ENCODE data around the gene DMBT1.
"Not testable (repeated sequence)": the region's sequence is repeated elsewhere in the genome, so short reads cannot be mapped to it uniquely, and the experiment has no call there.

Gene DMBT1

DNA sequence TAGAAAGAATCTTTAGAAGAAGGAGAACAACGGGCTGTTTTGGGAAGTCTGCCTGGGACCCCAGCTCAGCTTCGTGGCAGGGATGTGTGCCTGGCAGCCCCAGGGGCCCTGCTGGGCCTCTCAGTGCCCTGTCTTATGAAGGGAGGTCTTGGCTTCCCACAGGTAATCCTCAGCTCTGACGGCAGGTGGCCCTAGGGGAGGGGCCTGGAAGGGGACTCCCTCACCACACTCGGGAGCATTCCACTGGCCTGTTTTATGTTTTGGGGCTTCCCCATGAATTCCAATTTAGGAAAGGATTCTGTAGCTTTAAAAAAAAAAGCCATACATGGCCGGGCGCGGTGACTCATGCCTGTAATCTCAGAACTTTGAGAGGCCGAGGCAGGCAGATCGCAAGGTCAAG, 3.0 kb upstream of the DMBT1 start:
- peaks cover 3% of the 10 kb centered on the region for H3K27me3 Mint-ChIP-seq
- no peaks in the 10 kb centered on the region for H3K36me3 Mint-ChIP-seq (ENCODE audit: low read depth)
- no peak overlapping the region for H3K4me3 Mint-ChIP-seq
- H3K4me1 Mint-ChIP-seq (ENCODE audit: low read depth), result peaks cover 20% of the 10 kb centered on the region
- no peak overlapping the region for H3K27ac Mint-ChIP-seq
- H3K9me3 Mint-ChIP-seq, result no peaks in the 10 kb centered on the region

DNA sequence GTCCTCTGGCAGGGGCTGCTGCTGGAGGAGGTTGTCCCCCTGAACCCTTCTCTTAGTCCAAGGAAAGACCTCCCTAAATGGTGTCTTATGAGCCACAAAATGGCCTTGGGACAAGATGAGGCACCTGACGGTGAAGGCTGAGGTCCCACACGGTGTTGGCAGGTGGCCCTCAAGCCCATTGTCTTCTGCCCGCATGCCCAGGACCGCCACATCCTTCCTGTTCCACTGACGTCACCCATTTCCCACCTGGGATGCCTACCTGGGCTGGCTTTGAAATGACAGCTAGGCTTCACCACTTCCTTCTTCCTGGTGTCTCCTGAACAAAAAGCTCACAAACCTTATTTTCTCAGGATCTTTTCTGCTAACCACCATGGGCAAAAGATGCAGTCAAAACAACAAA, 2.1 kb upstream of the DMBT1 start:
- no peak overlapping the region for H3K27ac Mint-ChIP-seq
- H3K4me1 Mint-ChIP-seq (ENCODE audit: low read depth), result peaks cover 20% of the 10 kb centered on the region
- H3K36me3 Mint-ChIP-seq (ENCODE audit: low read depth), result no peaks in the 10 kb centered on the region
- H3K27me3 Mint-ChIP-seq, result peaks cover 3% of the 10 kb centered on the region
- H3K9me3 Mint-ChIP-seq, result no peaks in the 10 kb centered on the region
- no peak overlapping the region for H3K4me3 Mint-ChIP-seq

DNA sequence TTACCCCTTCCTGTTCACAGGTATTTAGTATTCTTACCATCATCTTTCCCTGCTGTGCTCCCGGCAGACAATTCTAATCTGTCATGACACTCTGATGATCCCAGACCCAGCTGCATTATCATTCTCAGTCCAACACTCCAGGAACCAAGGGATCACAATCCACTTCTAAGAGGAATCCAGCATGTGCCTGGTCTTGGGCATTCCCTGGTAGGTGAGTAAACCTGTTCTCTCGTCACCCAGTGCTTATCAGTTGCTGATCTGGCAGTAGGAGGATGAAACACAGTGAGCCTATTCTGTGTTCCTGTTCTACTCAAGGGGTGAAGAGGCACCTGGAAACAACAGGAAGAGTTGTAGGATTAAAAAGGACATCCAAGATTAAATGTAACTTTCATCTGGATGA, 1.3 kb upstream of the DMBT1 start:
- Mint-ChIP-seq H3K27me3 (peaks cover 3% of the 10 kb centered on the region), H3K9me3 (no peaks in the 10 kb centered on the region), H3K27ac (no peak overlapping the region), H3K36me3 (ENCODE audit: low read depth) (no peaks in the 10 kb centered on the region), H3K4me1 (ENCODE audit: low read depth) (peaks cover 20% of the 10 kb centered on the region), H3K4me3 (no peak overlapping the region)

DNA sequence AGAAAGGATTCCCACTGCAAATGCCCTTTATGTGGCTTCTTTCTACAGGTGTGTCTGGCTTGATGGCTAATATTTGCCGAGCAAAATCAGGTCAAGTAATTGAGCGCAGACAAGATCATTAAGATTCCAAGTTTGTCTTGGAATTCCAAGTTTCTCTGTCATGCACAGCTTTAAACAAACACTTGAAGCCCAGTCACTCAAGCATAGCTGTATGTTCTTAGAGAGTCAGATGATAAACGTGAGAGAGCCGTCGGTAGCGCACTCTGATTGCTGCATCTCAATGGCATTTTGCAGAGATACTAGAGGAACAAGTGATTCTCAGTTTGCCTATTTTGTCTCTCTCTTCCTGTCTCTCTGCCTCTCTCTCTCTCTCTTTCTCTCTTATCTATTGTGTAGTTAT, 658 bp downstream of the DMBT1 start:
- Mint-ChIP-seq H3K4me1 (ENCODE audit: low read depth) (peaks cover 20% of the 10 kb centered on the region), H3K27ac (no peak overlapping the region)

DNA sequence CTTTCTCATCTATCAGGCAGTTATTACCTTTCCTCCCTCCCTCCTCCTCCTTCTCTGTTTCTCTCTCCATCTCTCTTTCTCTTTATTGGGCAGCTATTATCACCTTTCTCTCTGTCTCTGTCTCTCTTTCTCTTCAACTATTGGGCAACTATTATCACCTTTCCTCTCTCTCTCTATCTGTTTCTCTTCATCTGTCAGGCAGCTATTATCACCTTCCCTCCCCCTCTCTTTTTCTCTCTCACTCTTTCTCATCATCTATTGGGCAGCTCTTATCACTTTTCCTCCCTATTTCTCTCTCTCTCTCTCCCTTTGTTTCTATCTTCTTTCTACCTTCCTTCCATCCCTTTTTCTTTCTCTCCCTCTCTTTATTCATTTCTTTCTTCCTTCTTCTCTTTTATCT, 1.2 kb downstream of the DMBT1 start:
- Mint-ChIP-seq H3K27me3 (peaks cover 8% of the 10 kb centered on the region), H3K36me3 (ENCODE audit: low read depth) (no peaks in the 10 kb centered on the region), H3K9me3 (no peaks in the 10 kb centered on the region), H3K4me1 (ENCODE audit: low read depth) (peaks cover 20% of the 10 kb centered on the region), H3K4me3 (no peak overlapping the region), H3K27ac (no peak overlapping the region)

More for the DNA sequence above, 658 bp downstream of the DMBT1 start:
- Mint-ChIP-seq H3K27me3 (peaks cover 8% of the 10 kb centered on the region), H3K9me3 (no peaks in the 10 kb centered on the region), H3K36me3 (ENCODE audit: low read depth) (no peaks in the 10 kb centered on the region), H3K4me3 (no peak overlapping the region)

DNA sequence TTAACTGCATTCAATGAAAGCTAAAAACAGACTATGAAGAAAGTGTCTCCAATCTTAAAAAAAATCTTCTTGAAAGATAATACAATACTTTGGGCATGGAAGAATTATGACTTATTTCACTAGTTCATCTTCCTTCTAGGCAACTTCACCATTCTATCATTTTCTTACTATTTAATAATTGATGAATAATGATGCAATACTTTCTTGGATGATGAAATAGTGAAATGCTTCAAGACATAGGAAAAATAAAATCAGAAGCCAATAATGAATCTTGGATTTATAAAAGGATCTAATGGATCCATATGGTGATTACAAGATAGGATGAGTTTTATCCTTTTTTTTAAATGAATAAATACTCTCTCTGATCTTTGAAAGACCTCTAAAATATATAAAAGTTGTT, 4.4 kb downstream of the DMBT1 start:
- H3K4me3 Mint-ChIP-seq, result no peak overlapping the region
- peaks cover 24% of the 10 kb centered on the region for H3K27me3 Mint-ChIP-seq
- no peaks in the 10 kb centered on the region for H3K4me1 Mint-ChIP-seq (ENCODE audit: low read depth)
- H3K9me3 Mint-ChIP-seq, result no peaks in the 10 kb centered on the region
- H3K36me3 Mint-ChIP-seq (ENCODE audit: low read depth), result no peaks in the 10 kb centered on the region
- H3K27ac Mint-ChIP-seq, result no peak overlapping the region

DNA sequence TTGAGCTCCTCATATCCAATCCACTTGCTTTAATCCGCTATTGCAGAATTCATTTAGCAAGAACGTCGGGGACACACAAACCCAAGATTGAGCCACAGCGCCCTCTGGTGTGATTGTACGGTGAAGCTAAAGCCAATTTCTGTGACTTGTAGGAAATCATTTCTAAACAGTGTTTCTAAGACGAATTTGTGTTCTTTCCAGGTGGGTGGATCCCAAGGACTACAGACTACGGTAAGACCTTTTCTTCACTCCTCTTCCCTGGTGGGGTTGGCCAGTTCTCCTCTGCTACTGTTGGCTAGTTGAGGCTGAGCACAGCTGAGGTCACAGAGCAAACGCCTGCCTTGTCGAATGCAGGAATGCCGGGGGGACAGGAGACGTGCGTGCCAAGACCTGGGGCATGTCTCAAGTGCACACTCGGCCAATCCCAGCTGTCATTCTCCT, 5.2 kb downstream of the DMBT1 start:
- H3K4me1 Mint-ChIP-seq (ENCODE audit: low read depth), result no peaks in the 10 kb centered on the region
- no peaks in the 10 kb centered on the region for H3K9me3 Mint-ChIP-seq
- H3K27ac Mint-ChIP-seq, result no peak overlapping the region
- H3K4me3 Mint-ChIP-seq, result no peak overlapping the region
- H3K27me3 Mint-ChIP-seq, result peaks cover 24% of the 10 kb centered on the region
- H3K36me3 Mint-ChIP-seq (ENCODE audit: low read depth), result no peaks in the 10 kb centered on the region

DNA sequence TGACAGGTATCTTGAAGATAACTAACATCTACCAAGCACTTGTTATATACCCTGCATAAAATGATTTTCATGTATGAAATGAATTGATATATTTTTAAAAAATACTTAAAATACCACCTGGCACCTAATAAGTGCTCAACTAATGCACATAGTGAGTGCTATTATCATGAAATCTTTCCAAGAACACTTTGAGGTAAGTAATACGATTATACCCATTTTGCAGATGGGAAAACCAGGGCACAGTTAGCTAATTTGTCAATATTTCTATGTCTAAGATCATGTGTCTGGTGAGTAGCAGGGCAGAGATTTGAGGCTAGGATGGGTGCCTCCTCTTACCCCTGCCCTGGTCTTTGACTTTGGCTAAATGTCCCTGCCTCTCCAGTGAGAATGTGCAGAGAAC, 6.1 kb downstream of the DMBT1 start:
- Mint-ChIP-seq H3K36me3 (ENCODE audit: low read depth) (no peaks in the 10 kb centered on the region), H3K27ac (no peak overlapping the region), H3K4me3 (no peak overlapping the region), H3K4me1 (ENCODE audit: low read depth) (no peaks in the 10 kb centered on the region), H3K27me3 (peaks cover 24% of the 10 kb centered on the region), H3K9me3 (no peaks in the 10 kb centered on the region)

DNA sequence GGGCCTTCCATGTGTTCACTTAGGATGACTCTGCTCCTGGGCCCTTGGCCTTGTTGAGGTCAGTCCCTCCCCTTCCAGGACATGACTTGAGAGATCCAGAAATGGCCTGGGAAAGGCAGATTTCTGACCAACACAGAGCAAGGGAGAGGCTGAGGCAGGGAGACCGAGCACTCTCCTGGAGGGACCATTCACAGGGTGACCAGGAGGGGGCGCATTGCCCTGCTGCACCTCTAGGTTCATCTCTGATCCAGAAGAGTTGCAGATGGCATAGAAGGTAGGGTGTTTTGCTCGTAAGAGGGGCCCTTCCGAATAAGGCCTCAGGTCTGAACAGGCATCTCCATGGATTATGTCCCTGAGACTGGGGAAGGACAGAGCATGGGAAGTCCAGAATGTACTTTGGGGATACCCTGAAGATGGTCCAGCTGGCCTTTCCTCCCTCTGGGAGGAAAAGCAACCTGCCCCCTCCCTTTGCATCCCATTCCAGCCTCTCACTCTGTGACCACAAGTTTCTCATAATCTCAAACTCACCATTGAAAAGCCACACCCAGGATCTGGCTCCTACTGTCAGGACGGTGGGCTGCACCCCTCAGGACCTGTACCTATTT, 6.6 kb downstream of the DMBT1 start:
- Mint-ChIP-seq H3K4me1 (ENCODE audit: low read depth) (no peaks in the 10 kb centered on the region), H3K27ac (no peak overlapping the region), H3K27me3 (peaks cover 23% of the 10 kb centered on the region), H3K36me3 (ENCODE audit: low read depth) (no peaks in the 10 kb centered on the region), H3K4me3 (no peak overlapping the region), H3K9me3 (no peaks in the 10 kb centered on the region)

DNA sequence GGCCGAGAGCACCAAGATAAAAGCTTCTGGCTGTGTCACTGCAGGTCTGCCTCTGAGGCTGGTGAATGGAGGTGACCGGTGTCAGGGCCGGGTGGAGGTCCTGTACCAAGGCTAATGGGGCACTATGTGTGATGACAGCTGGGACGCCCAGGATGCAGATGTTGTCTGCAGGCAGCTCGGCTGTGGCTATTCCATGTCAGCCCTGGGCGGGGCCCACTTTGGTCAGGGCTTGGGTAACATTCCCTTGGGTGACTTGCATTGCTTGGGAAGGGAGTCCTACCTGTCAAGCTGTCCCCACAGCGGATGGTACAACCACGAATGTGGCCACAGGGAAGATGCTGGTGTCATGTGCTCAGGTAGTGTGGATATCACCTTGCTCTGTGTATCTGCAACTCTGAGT, 8.0 kb downstream of the DMBT1 start:
- H3K4me1 Mint-ChIP-seq (ENCODE audit: low read depth), result no peaks in the 10 kb centered on the region
- no peak overlapping the region for H3K4me3 Mint-ChIP-seq
- H3K36me3 Mint-ChIP-seq (ENCODE audit: low read depth), result no peaks in the 10 kb centered on the region
- H3K27ac Mint-ChIP-seq, result no peak overlapping the region
- H3K27me3 Mint-ChIP-seq, result peaks cover 23% of the 10 kb centered on the region
- no peaks in the 10 kb centered on the region for H3K9me3 Mint-ChIP-seq

DNA sequence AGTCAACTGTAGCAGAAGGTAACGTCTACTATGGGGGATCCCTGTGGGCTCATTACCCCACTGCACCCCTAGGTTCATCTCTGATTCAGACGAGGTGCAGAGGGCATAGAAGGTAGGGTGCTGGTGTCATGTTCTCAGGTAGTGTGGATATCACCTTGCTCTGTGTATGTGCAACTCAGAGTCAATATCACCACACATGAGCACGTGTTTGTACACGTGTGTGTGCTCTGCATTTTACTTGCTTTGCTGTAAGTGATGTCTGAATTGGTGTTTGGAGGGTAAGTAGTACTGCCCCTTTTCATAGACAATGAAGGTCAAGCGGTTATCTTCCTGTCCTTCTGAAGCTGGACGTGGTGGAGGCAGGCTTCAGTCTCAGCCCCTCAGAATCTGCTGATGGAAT, 10.4 kb downstream of the DMBT1 start:
- Mint-ChIP-seq H3K27me3 (peaks cover 18% of the 10 kb centered on the region), H3K36me3 (ENCODE audit: low read depth) (no peaks in the 10 kb centered on the region)

DNA sequence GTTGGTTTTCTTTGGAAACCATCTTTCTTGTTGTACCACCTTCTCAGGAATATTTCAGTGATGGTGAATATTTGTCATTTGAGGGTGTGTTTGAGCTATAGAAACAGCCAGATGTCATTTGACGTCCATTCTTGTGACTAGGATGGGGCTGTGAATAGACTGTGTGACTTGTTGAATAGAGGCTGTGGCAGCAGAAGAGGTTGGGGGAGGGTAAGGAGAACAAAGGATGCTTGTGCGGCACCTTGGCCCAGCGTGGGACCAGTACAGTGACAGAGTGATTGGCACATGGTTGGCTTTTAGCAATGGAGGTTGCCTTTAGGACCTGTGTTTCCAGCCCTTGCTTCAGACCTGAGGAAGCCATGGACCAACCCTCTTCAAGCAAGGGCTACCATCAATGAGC, 11.3 kb downstream of the DMBT1 start:
- H3K4me1 Mint-ChIP-seq (ENCODE audit: low read depth), result no peaks in the 10 kb centered on the region
- no peak overlapping the region for H3K27ac Mint-ChIP-seq
- no peaks in the 10 kb centered on the region for H3K36me3 Mint-ChIP-seq (ENCODE audit: low read depth)
- H3K27me3 Mint-ChIP-seq, result peaks cover 18% of the 10 kb centered on the region
- peaks cover 7% of the 10 kb centered on the region for H3K9me3 Mint-ChIP-seq
- H3K4me3 Mint-ChIP-seq, result no peak overlapping the region

More for the DNA sequence above, 10.4 kb downstream of the DMBT1 start:
- H3K27ac Mint-ChIP-seq, result no peak overlapping the region
- H3K4me1 Mint-ChIP-seq (ENCODE audit: low read depth), result no peaks in the 10 kb centered on the region
- H3K4me3 Mint-ChIP-seq, result no peak overlapping the region
- peaks cover 7% of the 10 kb centered on the region for H3K9me3 Mint-ChIP-seq

DNA sequence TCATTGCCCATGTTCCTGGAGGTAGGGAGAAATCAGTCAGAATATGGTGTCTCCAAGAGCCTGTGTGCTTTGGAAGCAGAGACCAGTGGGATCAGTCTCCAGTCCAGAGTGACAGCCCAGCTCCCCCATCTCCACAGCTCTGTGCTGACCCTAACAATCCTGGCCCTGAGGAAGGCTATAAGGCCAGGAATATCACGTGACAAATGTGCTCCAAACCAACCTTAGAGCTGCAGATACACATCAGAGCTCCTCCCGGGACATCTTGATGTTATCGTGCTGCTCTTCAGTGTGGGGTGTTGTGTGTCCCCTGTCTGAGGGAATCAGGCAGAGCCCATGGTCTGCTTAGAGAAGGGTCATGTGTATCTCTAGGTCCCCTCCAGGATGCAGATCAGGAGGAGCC, 15.2 kb downstream of the DMBT1 start:
- Mint-ChIP-seq H3K36me3 (ENCODE audit: low read depth) (no peaks in the 10 kb centered on the region), H3K4me3 (no peak overlapping the region), H3K27ac (no peak overlapping the region), H3K27me3 (peaks cover 3% of the 10 kb centered on the region), H3K9me3 (peaks cover 7% of the 10 kb centered on the region), H3K4me1 (ENCODE audit: low read depth) (no peaks in the 10 kb centered on the region)

DNA sequence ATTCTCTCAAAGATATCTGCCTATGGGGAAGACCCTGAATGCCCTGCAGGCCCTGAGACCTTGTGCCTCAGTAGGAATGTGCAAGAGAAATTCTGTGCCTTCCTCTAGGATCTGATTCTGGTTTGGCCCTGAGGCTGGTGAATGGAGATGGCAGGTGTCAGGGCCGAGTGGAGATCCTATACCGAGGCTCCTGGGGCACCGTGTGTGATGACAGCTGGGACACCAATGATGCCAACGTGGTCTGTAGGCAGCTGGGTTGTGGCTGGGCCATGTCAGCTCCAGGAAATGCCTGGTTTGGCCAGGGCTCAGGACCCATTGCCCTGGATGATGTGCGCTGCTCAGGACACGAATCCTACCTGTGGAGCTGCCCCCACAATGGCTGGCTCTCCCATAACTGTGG, 15.7 kb downstream of the DMBT1 start:
- Mint-ChIP-seq H3K27me3 (peaks cover 3% of the 10 kb centered on the region), H3K4me1 (ENCODE audit: low read depth) (no peaks in the 10 kb centered on the region), H3K36me3 (ENCODE audit: low read depth) (no peaks in the 10 kb centered on the region), H3K27ac (no peak overlapping the region), H3K9me3 (peaks cover 7% of the 10 kb centered on the region), H3K4me3 (no peak overlapping the region)

DNA sequence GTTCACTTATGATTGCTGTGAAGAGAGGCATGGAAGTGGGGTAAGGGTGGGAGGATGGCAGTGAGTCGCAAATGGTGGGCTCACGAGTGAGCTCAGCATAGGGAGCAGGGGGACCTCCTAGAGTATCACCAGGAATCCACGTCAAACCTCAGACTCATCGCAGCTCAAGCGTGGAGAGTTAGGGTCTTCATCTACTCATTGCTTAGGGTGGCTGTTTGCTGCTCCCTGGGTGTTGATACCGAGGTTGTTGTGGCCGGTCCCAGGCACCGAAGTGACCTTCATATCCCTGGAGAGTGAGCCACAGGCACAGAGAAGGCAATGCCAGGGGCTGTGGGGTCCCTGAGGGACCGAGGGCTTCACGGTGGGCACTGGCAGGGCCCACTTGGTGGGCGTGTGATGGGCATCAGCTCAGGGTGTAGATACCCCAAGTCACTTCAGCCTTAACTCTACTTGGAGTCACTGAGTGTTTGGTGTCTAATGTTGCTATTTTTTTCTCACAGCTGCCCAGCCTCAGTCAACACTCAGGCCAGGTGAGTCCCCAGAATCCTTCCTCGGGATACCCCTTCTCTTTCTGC, 16.8 kb downstream of the DMBT1 start:
- no peaks in the 10 kb centered on the region for H3K36me3 Mint-ChIP-seq (ENCODE audit: low read depth)
- H3K9me3 Mint-ChIP-seq, result peaks cover 7% of the 10 kb centered on the region
- H3K4me1 Mint-ChIP-seq (ENCODE audit: low read depth), result no peaks in the 10 kb centered on the region
- H3K27me3 Mint-ChIP-seq, result no peaks in the 10 kb centered on the region
- no peak overlapping the region for H3K27ac Mint-ChIP-seq
- no peak overlapping the region for H3K4me3 Mint-ChIP-seq

DNA sequence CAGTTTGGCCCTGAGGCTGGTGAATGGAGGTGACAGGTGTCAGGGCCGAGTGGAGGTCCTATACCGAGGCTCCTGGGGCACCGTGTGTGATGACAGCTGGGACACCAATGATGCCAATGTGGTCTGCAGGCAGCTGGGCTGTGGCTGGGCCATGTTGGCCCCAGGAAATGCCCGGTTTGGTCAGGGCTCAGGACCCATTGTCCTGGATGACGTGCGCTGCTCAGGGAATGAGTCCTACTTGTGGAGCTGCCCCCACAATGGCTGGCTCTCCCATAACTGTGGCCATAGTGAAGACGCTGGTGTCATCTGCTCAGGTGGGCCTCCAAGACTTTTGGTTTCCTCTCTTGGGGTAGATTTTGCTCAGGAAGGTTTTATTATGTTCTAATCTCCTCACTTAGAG, 25.5 kb downstream of the DMBT1 start:
- H3K4me1 Mint-ChIP-seq (ENCODE audit: low read depth); H3K27me3 Mint-ChIP-seq; H3K9me3 Mint-ChIP-seq; H3K36me3 Mint-ChIP-seq (ENCODE audit: low read depth); H3K27ac Mint-ChIP-seq; H3K4me3 Mint-ChIP-seq: not testable (repeated sequence)

Measured in stimulated activated naive CD8-positive, alpha-beta T cell treated with anti-CD3 and anti-CD28 coated beads, Interleukin-15, Interleukin-2, amounts not matched to agents 100 ng/mL and 50 ng/mL, for 24 hours (primary cell).